Fibroblast of lung (primary cell): ENCODE measurements around the gene CDK2.

ENCODE experiments used
- CTCF ChIP-seq, 2 donors: IDR thresholded peaks in 1 of 2; conservative IDR thresholded peaks in 1 of 2; 1 replicate in 1 of 2; 2 replicates in 1 of 2; pipeline ENCODE4 v1.5.1; 2011 to 2012; ENCODE audit warnings: low read length in 2 of 2, control low read depth in 1 of 2, inconsistent platforms in 1 of 2, low read depth in 1 of 2, mild to moderate bottlenecking in 1 of 2
- EZH2 ChIP-seq: IDR thresholded peaks from 2 replicates; pipeline ENCODE4 v1.5.1; 2012; ENCODE audit warnings: low read length, control low read depth, mild to moderate bottlenecking; ENCODE audit errors: missing control alignments

GRCh38 chr12:55942577-55943136 is 24.0 kb upstream of the CDK2 start:
- TF ChIP-seq CTCF (conservative IDR thresholded peaks at IDR 0.05 in 1 of 2, IDR thresholded peaks at IDR 0.05 in 1 of 2; ENCODE audit: low read depth in 1 of 2, low read length in 2 of 2) (no peak), EZH2 (no peak)
